A549 (cell line): ENCODE data around the gene TALDO1. TPM values are rescaled to one million over a fixed set of nuclear protein-coding genes. Genes with fewer than 3 reads are reported as not detected.
A peak's percentile ranks its signal among the peaks of the same experiment; 100 is the strongest.

Experiments
- ATAC-seq, 2 experiments: fragments of 200-7000 bp in 1 of 2; fragments of >200 bp in 1 of 2; cut with Nextera tagmentation in 1 of 2; cut with Tn5 transposase in 1 of 2; 3 replicates each; pipeline versions ENCODE4 v1.8.0 to v1.9.1; 2018 to 2020; ENCODE audit warnings: mild to moderate bottlenecking in 1 of 2, moderate library complexity in 1 of 2
- CTCF ChIA-PET: fragments of 300-600 bp; sonication (Branson Sonifier 250); formaldehyde crosslinking; extraction: SDS; loops from one replicate; lab custom pipeline; 2021; ENCODE audit warnings: antibody characterized with exemption, inconsistent platforms; lab: Yijun Ruan, JAX
- POLR2A ChIA-PET: fragments of 350-600 bp; formaldehyde crosslinking; extraction: SDS; loops from one replicate; lab custom pipeline; 2021; ENCODE audit warnings: antibody characterized with exemption, inconsistent platforms; lab: Yijun Ruan, JAX
- DNase-seq, 2 experiments: peaks; one replicate each; pipeline versions ENCODE4 v3.0.0 to v3.0.0-alpha.2; 2011 to 2016; ENCODE audit warnings: low read depth in 1 of 2, low spot score in 1 of 2
- FAIRE-seq: peaks from 2 replicates; lab custom pipeline; 2011; peaks lifted over from hg19 to GRCh38; lab: Jason Lieb, UNC
- H3K27ac ChIP-seq, 2 experiments: fragments of >200 bp; sonication (Bioruptor Twin); formaldehyde crosslinking; 3 replicates each; pipeline ENCODE4 v1.5.1; 2016 to 2017
- H3K4me1 ChIP-seq: fragments of >200 bp; sonication (Bioruptor Twin); formaldehyde crosslinking; 3 replicates; pipeline ENCODE4 v1.6.1; 2016
- H3K4me2 ChIP-seq: fragments of >200 bp; sonication (Bioruptor Twin); formaldehyde crosslinking; 3 replicates; pipeline ENCODE4 v1.6.1; 2016
- H3K4me3 ChIP-seq: fragments of >200 bp; sonication (Bioruptor Twin); formaldehyde crosslinking; 3 replicates; pipeline ENCODE4 v1.5.1; 2016
- H3K9me3 ChIP-seq: fragments of >200 bp; sonication (Bioruptor Twin); formaldehyde crosslinking; 3 replicates; pipeline ENCODE4 v1.6.1; 2016
- ATOH8 ChIP-seq: fragments of 250-450 bp; sonication (Bioruptor Pico); IDR thresholded peaks from 2 replicates; pipeline ENCODE4 v1.5.0; 2020; ENCODE audit warnings: low read depth, mild to moderate bottlenecking, moderate library complexity
- CBX8 ChIP-seq: fragments of 200-600 bp; sonication (generic); IDR thresholded peaks from 2 replicates; pipeline ENCODE4 v1.6.1; 2016
- CHD2 ChIP-seq: fragments of 150-350 bp; IDR thresholded peaks from 2 replicates; pipeline ENCODE4 v1.6.1; 2014; ENCODE audit warnings: low read length; ENCODE audit not compliant: partially characterized antibody
- CTCF ChIP-seq: fragments of >200 bp; sonication (Bioruptor Twin); formaldehyde crosslinking; IDR thresholded peaks from 3 replicates; pipeline ENCODE4 v1.5.1; 2016
- FOSL2 ChIP-seq, 2 experiments: fragments of 450-650 bp in 1 of 2; fragments of >200 bp in 1 of 2; sonication (Bioruptor Twin) in 1 of 2; formaldehyde crosslinking; IDR thresholded peaks; 2 replicates each; pipeline versions ENCODE4 v1.5.0 to v1.6.1; 2016 to 2020; ENCODE audit warnings: mild to moderate bottlenecking in 1 of 2, moderate library complexity in 1 of 2
- FOXS1 ChIP-seq: fragments of 250-450 bp; sonication (Bioruptor Pico); IDR thresholded peaks from 2 replicates; pipeline ENCODE4 v1.5.0; 2020; ENCODE audit warnings: mild to moderate bottlenecking, moderate library complexity
- HEYL ChIP-seq: fragments of 250-450 bp; sonication (Bioruptor Pico); IDR thresholded peaks from 2 replicates; pipeline ENCODE4 v1.8.0; 2021; ENCODE audit warnings: mild to moderate bottlenecking, moderate library complexity
- HOXB5 ChIP-seq: fragments of 250-450 bp; sonication (Bioruptor Pico); IDR thresholded peaks from 2 replicates; pipeline ENCODE4 v1.5.0; 2020; ENCODE audit warnings: mild to moderate bottlenecking, moderate library complexity
- JUN ChIP-seq, 2 experiments: fragments of >200 bp; sonication (Bioruptor Twin); formaldehyde crosslinking; IDR thresholded peaks; 2 replicates in 1 of 2; 3 replicates in 1 of 2; pipeline ENCODE4 v1.6.1; 2016 to 2017
- JUNB ChIP-seq: fragments of >200 bp; sonication (Bioruptor Twin); formaldehyde crosslinking; IDR thresholded peaks from 2 replicates; pipeline ENCODE4 v1.6.1; 2016
- KDM5A ChIP-seq: fragments of 200-600 bp; sonication (generic); IDR thresholded peaks from 2 replicates; pipeline ENCODE4 v1.6.1; 2016; ENCODE audit warnings: antibody characterized with exemption, mild to moderate bottlenecking
- MAZ ChIP-seq: fragments of 150-350 bp; IDR thresholded peaks from 2 replicates; pipeline ENCODE4 v1.6.1; 2014; ENCODE audit warnings: antibody characterized with exemption, low read depth, low read length, borderline replicate concordance
- RARB ChIP-seq: fragments of 250-450 bp; sonication (Bioruptor Pico); IDR thresholded peaks from 2 replicates; pipeline ENCODE4 v1.8.0; 2021; ENCODE audit warnings: mild to moderate bottlenecking, moderate library complexity
- RCOR1 ChIP-seq: fragments of 150-350 bp; IDR thresholded peaks from 2 replicates; pipeline ENCODE4 v1.6.1; 2014; ENCODE audit warnings: antibody characterized with exemption, low read length, low read depth
- RFX5 ChIP-seq: fragments of 450-650 bp; IDR thresholded peaks from 2 replicates; pipeline ENCODE4 v1.7.1; 2014; ENCODE audit warnings: antibody characterized with exemption, mild to moderate bottlenecking, moderate library complexity
- RNF2 ChIP-seq: fragments of 200-600 bp; sonication (generic); IDR thresholded peaks from 2 replicates; pipeline ENCODE4 v1.6.1; 2016; ENCODE audit warnings: low read depth, mild to moderate bottlenecking, antibody characterized with exemption, moderate library complexity, borderline replicate concordance
- SREBF2 ChIP-seq: fragments of 450-650 bp; IDR thresholded peaks from 2 replicates; pipeline ENCODE4 v1.6.1; 2014; ENCODE audit warnings: mild to moderate bottlenecking, moderate library complexity
- TFCP2L1 ChIP-seq: fragments of 250-450 bp; sonication (Bioruptor Pico); IDR thresholded peaks from 2 replicates; pipeline ENCODE4 v1.5.0; 2021; ENCODE audit warnings: mild to moderate bottlenecking
- TP53 ChIP-seq: fragments of 250-450 bp; sonication (Bioruptor Pico); IDR thresholded peaks from 2 replicates; pipeline ENCODE4 v1.5.0; 2021; ENCODE audit warnings: mild to moderate bottlenecking, moderate library complexity
- ZNF302 ChIP-seq: fragments of 250-450 bp; sonication (Bioruptor Pico); IDR thresholded peaks from 2 replicates; pipeline ENCODE4 v1.9.0; 2021; ENCODE audit warnings: inconsistent platforms, mild to moderate bottlenecking, moderate library complexity
- WGBS: methylation state at CpG from one replicate; pipeline ENCODE4 v1.1.6; 2017; ENCODE audit errors: missing lambda C conversion rate; 5-methylcytosine and 5-hydroxymethylcytosine counted together
- polyA plus RNA-seq, 4 experiments: library from polyadenylated mRNA; depleted of rRNA in 3 of 4; stranded (reverse); fragments of >200 nt; fragmentation: RNase III in 1 of 4; extraction: RNeasy Plus Mini Kit Qiagen cat#74134 plus additional on column Dnase treatment in 1 of 4; gene quantifications; 2 replicates in 3 of 4; 3 replicates in 1 of 4; pipeline ENCODE4 v1.2.3, GENCODE V29; 2011 to 2017
- TF ChIP-seq, protein P1 (sequence below): fragments of 200-600 bp; sonication (generic); IDR thresholded peaks from 2 replicates; pipeline ENCODE4 v1.6.1; 2016; ENCODE audit warnings: antibody characterized with exemption, mild to moderate bottlenecking, moderate library complexity
- TF ChIP-seq, protein P2 (sequence below): IDR thresholded peaks from 2 replicates; pipeline ENCODE4 v1.6.1; 2012

The TALDO1 gene
- polyA plus RNA-seq, 2 of the 4 experiments (the other 2 are of a cell fraction) = 287 to 391 TPM

- H3K4me3 ChIP-seq = no peak overlapping the region
- H3K27ac ChIP-seq = peak overlapping the region; percentile 91 to 99; a peak in 5 of 6 replicates
- peaks cover 73% of the 10 kb centered on the region for H3K4me1 ChIP-seq
- FAIRE-seq = no peak
- ChIA-PET POLR2A (interaction anchor here (0.9 kb wide), 1 partner anchor 14 kb away, joined by 3 read pairs; the partner anchor contains the start of gene TMEM80), CTCF (interaction anchor here (1.5 to 26.0 kb wide), 2 partner anchors 12 to 15 kb away, joined by 4 to 599 read pairs; no protein-coding TSS in a partner anchor)
- no peak for DNase-seq
- H3K9me3 ChIP-seq = no peaks in the 10 kb centered on the region
- ATAC-seq = no peak
- TF ChIP-seq TFCP2L1 (CRISPR knock-in tag) (no peak), RCOR1 (no peak), RARB (CRISPR knock-in tag) (no peak), KDM5A (no peak), JUN (IDR thresholded peaks at IDR 0.05) (no peak), RNF2 (no peak), ATOH8 (CRISPR knock-in tag) (no peak), TP53 (CRISPR knock-in tag) (no peak), FOXS1 (no peak), MAZ (no peak), CHD2 (no peak), FOSL2 (IDR thresholded peaks at IDR 0.05) (no peak), FOSL2 (CRISPR knock-in tag; IDR thresholded peaks at IDR 0.05) (no peak), RFX5 (no peak)
- peak overlapping the region; percentile 22; the same call in 2 of the 3 replicates for H3K4me2 ChIP-seq
- 80% methylated on average over 12 of the region's 27 CpGs for WGBS
Measured at GRCh38 chr11:709109-709997, 37.9 kb upstream of the TALDO1 start.

DNA sequence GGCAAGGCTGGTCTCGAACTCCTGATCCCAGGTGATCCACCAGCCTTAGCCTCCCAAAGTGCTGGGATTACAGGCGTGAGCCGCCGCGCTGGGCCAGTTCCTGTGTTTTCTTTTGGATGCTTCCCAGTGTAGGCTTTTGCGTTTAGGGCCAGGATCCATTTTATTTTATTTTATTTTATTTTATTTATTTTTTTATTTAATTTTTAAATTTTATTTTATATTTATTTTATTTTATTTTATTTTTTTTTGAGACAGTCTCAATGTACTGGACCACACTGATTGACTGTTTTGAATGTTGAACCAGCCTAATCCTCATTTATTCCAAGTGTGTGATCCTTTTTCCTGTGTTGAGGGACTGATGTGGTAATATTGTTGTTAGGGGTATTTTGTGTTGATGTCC, 32.8 kb upstream of the TALDO1 start:
- H3K9me3 ChIP-seq = no peaks in the 10 kb centered on the region
- ChIA-PET POLR2A (interaction anchor here (0.6 kb wide), 1 partner anchor 82 kb away, joined by 3 read pairs; no protein-coding TSS in a partner anchor), CTCF (interaction anchor here (2.2 to 26.0 kb wide), 3 partner anchors 10 to 14 kb away, joined by 7 to 599 read pairs (median 599); partner anchors contain the start of genes DEAF1, EPS8L2 and TMEM80)
- peaks cover 45% of the 10 kb centered on the region for H3K4me1 ChIP-seq
- H3K4me3 ChIP-seq = no peak overlapping the region
- no peak for TF ChIP-seq JUNB
- no peak for TF ChIP-seq HOXB5 (CRISPR knock-in tag)
- TF ChIP-seq, protein P1, sequence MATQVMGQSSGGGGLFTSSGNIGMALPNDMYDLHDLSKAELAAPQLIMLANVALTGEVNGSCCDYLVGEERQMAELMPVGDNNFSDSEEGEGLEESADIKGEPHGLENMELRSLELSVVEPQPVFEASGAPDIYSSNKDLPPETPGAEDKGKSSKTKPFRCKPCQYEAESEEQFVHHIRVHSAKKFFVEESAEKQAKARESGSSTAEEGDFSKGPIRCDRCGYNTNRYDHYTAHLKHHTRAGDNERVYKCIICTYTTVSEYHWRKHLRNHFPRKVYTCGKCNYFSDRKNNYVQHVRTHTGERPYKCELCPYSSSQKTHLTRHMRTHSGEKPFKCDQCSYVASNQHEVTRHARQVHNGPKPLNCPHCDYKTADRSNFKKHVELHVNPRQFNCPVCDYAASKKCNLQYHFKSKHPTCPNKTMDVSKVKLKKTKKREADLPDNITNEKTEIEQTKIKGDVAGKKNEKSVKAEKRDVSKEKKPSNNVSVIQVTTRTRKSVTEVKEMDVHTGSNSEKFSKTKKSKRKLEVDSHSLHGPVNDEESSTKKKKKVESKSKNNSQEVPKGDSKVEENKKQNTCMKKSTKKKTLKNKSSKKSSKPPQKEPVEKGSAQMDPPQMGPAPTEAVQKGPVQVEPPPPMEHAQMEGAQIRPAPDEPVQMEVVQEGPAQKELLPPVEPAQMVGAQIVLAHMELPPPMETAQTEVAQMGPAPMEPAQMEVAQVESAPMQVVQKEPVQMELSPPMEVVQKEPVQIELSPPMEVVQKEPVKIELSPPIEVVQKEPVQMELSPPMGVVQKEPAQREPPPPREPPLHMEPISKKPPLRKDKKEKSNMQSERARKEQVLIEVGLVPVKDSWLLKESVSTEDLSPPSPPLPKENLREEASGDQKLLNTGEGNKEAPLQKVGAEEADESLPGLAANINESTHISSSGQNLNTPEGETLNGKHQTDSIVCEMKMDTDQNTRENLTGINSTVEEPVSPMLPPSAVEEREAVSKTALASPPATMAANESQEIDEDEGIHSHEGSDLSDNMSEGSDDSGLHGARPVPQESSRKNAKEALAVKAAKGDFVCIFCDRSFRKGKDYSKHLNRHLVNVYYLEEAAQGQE = no peak
- TF ChIP-seq CTCF = no peak
- no peak for TF ChIP-seq TP53 (CRISPR knock-in tag)
- TF ChIP-seq, protein P2, sequence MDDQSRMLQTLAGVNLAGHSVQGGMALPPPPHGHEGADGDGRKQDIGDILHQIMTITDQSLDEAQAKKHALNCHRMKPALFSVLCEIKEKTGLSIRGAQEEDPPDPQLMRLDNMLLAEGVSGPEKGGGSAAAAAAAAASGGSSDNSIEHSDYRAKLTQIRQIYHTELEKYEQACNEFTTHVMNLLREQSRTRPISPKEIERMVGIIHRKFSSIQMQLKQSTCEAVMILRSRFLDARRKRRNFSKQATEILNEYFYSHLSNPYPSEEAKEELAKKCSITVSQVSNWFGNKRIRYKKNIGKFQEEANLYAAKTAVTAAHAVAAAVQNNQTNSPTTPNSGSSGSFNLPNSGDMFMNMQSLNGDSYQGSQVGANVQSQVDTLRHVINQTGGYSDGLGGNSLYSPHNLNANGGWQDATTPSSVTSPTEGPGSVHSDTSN = no peak
- no peak for TF ChIP-seq MAZ
- TF ChIP-seq ZNF302 (CRISPR knock-in tag) = no peak
- no peak for TF ChIP-seq TFCP2L1 (CRISPR knock-in tag)
- no peak for TF ChIP-seq CBX8
- no peak for TF ChIP-seq RFX5
- TF ChIP-seq SREBF2 = no peak
- no peak for TF ChIP-seq KDM5A
- no peak for TF ChIP-seq HEYL (CRISPR knock-in tag)
- DNase-seq (no peak), ATAC-seq (no peak), FAIRE-seq (no peak)
- 94% methylated on average over 6 of the region's 6 CpGs for WGBS
- H3K27ac ChIP-seq = peak overlapping the region in 1 of 2 experiments; percentile 86; a peak in 3 of 6 replicates
- H3K4me2 ChIP-seq = no peak overlapping the region
